ENCODE results near the gene EFNA5.

DNA sequence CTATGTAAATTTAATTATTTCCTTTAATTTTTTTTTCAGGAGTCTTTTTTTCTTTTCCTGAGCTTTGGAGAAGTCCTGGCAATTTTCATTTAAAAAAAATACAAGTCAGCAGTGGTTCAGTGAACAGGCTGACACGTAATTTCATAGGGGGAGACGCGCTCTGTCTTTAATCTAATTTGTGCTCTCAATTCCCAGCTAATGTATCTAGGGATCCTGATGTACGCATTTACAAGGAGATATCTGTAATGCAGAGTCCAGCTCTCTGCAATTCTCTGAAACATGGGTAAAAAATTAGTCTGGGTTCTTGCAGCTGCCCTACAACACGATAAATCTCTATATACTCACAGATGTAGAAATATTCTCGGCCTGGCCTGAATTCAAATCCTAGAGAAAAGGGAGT, 243.9 kb downstream of the EFNA5 start:
- TF ChIP-seq, protein P1, sequence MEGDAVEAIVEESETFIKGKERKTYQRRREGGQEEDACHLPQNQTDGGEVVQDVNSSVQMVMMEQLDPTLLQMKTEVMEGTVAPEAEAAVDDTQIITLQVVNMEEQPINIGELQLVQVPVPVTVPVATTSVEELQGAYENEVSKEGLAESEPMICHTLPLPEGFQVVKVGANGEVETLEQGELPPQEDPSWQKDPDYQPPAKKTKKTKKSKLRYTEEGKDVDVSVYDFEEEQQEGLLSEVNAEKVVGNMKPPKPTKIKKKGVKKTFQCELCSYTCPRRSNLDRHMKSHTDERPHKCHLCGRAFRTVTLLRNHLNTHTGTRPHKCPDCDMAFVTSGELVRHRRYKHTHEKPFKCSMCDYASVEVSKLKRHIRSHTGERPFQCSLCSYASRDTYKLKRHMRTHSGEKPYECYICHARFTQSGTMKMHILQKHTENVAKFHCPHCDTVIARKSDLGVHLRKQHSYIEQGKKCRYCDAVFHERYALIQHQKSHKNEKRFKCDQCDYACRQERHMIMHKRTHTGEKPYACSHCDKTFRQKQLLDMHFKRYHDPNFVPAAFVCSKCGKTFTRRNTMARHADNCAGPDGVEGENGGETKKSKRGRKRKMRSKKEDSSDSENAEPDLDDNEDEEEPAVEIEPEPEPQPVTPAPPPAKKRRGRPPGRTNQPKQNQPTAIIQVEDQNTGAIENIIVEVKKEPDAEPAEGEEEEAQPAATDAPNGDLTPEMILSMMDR (IDR thresholded peaks at IDR 0.05) = no peak
- TF ChIP-seq POLR2AphosphoS5 (IDR thresholded peaks at IDR 0.05) (no peak), POLR2A (IDR thresholded peaks at IDR 0.05) (no peak)

Data from suprapubic skin (tissue), 4 donors.